ENCODE measurements around the gene NUPR1.
"Not testable (repeated sequence)": the region's sequence is repeated elsewhere in the genome, so short reads cannot be mapped to it uniquely, and the experiment has no call there.

The NUPR1 gene, protein sequence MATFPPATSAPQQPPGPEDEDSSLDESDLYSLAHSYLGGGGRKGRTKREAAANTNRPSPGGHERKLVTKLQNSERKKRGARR

DNA sequence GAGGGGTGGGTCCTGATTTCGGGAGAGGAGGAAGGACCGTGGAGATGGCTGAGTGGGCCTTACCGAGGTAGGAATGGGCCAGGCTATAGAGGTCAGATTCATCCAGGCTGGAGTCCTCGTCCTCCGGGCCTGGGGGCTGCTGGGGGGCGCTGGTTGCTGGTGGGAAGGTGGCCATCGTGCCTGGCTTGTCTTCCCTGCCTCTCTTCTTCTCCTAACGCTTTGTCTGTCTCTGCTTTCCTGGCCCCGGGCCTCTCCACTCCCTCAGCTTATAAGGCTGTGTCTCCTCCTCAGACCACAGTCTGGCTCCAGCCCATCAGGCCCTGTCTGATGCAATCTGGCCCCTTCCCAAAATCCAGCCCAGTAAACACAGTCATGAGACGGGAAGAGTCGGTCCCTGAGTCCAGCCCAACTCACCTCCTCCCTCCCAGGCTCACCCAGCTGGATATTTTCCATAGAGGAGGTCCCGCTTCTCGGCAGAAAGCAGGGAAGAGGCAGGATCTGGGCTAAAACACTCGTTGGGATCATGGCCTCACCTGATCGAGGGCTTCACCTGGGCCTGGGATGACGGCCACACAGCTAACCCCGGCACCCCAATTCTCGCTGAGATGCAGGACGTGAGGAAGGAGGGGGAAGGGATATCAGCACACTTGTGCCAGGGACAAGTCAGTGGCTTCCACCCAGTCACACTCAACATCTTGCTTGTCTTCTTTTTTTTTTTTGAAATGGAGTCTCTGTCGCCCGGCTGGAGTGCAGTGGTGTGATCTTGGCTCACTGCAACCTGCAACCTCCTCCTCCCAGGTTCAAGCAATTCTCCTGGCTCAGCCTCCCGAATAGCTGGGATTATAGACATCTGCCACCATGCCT is at the start of gene NUPR1:
Gene NUPR1 (minus strand): TSS at position 242 of the 864 bp plus-strand sequence. CDS start 67 bp downstream, at position 175.
- no peak for DNase-seq (ENCODE audit: low read depth in 2 of 2)

DNA sequence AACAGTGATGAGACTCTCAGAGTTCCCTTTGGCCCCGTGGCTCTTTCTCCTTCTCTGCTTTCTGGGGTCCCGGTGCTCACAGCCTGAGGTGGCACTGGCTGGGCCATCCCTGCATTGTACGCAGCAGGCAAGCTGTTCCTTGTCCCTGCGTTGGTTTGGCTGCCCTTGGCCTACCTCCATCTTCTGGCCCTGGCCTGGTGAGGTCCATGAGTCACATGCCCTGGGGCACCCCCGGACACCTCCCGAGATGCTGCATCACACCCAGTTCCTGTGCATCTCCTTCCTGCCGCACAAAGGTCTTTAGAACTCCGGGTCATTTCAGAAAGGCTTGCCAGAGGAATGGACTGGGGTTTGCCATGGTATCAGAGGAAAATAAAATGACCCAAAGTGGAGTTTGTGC is 48.6 kb upstream of the NUPR1 start:
- no peak for DNase-seq (ENCODE audit: low read depth in 2 of 2)

GRCh38 chr16:28586466-28586865 is 47.7 kb upstream of the NUPR1 start:
- no peak for DNase-seq (ENCODE audit: low read depth in 2 of 2)

GRCh38 chr16:28585674-28586073 is 46.9 kb upstream of the NUPR1 start:
- DNase-seq (ENCODE audit: low read depth in 2 of 2) = no peak

DNA sequence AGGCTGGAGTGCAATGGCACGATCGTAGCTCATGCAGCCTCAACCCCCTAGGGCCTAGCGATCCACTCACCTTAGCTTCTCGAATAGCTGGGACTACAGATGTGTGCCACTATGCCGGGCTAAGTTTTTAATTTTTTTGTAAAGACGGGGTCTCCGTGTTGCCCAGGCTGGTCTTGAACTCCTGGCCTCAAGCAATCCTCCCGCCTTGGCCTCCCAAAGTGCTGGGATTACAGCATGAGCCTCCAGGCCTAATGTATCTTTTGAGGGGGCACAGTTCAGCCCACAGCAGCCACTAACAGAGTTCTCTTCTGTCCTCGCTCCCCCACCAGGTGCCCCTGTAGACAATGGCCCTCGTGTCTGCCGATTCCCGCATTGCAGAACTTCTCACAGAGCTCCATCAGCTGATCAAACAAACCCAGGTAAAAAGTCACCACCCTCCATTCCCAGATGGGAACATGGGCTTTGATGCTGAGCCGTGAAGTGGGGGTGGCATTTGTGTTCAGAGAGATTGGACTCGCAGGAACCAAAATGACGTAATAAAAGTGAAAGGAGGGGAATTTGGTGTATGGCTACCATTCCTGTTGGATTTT is 42.0 kb upstream of the NUPR1 start:
- DNase-seq (ENCODE audit: low read depth in 2 of 2) = no peak

GRCh38 chr16:28575446-28576109 is 36.8 kb upstream of the NUPR1 start:
- no peak for DNase-seq (ENCODE audit: low read depth in 2 of 2)

DNA sequence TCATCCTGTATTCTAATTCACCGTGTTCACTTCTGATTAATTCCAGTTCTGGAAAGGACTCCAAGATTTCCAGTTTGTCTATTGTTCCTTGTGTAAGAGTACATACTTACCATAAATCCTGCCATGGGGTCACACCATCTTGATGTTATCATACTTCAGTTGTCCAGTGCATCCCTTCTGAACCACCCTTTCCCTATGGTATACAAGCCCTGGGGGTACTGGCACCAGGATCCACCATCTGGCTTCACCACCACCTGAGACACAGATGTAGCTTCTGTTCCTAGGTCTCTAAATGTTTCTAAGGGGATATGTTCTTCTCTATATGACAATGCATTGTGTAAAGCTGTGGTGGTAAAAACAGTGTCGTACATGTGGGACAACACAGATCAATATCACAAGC is 36.2 kb upstream of the NUPR1 start:
- DNase-seq (ENCODE audit: low read depth in 2 of 2) = no peak

- DNase-seq (ENCODE audit: low read depth in 2 of 2) = no peak
Observed at GRCh38 chr16:28573738-28574718, 35.3 kb upstream of the NUPR1 start.

- DNase-seq (ENCODE audit: low read depth in 2 of 2) = no peak
Observed at GRCh38 chr16:28572696-28573510, 34.1 kb upstream of the NUPR1 start.

- no peak for DNase-seq (ENCODE audit: low read depth in 2 of 2)
Observed at GRCh38 chr16:28569968-28570752, 31.4 kb upstream of the NUPR1 start.

GRCh38 chr16:28569021-28569420 is 30.2 kb upstream of the NUPR1 start:
- DNase-seq (ENCODE audit: low read depth in 2 of 2) = no peak

GRCh38 chr16:28567292-28567691 is 28.5 kb upstream of the NUPR1 start:
- no peak for DNase-seq (ENCODE audit: low read depth in 2 of 2)

DNA sequence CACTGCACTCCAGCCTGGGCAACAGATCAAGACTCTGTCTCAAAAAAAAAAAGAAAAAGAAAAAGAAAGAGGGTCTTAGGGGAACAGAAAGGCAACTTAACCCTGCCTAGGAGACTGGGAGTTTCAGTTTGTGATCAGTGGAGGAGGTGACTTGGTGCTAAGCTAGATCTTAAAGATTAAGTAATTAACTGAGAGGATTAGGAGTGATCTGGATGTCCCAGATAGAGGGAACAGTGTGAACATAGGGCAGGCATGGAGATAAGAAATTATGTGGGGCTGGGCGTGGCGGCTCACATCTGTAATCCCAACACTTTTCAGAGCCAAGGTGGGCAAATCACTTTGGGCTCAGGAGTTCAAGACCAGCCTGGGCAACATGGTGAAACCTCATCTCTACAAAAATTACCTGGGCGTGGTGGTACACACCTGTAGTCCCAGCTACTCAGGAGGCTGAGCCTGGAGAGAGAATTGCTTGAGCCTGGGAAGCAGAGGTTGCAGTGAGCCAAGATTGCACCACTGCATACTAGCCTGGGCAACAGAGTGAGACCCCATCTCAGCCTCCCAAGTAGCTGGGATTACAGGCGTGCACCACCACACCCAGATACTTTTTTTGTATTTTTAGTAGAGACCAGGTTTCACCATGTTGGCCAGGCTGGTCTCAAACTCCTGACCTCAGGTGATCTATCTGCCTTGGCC is 27.6 kb upstream of the NUPR1 start:
- DNase-seq (ENCODE audit: low read depth in 2 of 2) = not testable (repeated sequence)

- DNase-seq (ENCODE audit: low read depth in 2 of 2) = no peak
Observed at GRCh38 chr16:28563218-28563617, 24.4 kb upstream of the NUPR1 start.

- DNase-seq (ENCODE audit: low read depth in 2 of 2) = no peak
Observed at GRCh38 chr16:28562199-28562598, 23.4 kb upstream of the NUPR1 start.

DNA sequence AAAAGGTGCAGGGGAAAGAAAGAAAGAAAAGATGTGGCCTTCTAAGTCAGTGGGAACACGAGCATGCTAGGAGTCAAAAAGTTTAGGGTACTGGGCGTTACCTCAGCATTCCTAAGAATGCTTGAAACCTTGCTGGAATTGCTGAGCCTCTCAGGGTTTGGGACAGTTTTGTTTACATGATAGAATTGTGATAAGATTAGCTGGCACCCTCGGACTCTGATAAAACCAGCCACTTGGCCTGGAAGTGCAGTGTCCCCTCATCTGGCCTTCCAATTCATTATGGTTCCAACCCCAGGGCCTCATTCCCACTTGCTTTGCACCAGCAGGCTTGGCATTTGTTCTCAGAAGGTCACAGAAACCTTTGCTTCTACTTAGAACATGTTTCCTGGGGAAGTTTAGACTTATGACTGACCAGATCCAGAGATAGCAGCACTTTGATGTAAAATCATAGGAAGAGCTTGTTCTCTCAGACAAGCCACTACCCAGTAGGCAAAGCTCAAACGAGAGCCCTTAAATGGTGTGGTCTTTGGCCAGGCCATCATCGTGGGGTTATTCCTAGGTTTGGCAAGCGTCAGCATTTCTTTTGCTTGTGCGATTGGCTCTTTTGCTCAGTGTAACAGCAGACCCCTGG is 22.9 kb upstream of the NUPR1 start:
- no peak for DNase-seq (ENCODE audit: low read depth in 2 of 2)

DNA sequence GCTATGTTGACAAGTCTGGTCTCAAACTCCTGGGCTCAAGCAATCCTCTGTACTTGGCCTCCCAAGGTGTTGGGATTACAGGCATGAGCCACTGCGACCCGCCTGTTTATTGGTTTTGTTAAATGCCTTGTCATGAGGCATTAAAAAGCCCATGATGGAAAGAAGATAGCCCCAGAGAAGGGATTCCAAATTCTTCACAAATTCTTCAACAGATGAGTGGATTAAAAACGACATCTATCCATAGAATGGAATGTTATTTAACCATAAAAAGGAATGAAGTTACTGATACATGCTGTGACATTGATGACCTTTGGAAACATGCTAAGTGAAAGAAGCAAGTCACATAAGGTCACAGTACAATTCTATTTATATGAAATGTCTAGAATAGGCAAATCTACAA is 19.7 kb upstream of the NUPR1 start:
- DNase-seq (ENCODE audit: low read depth in 2 of 2) = no peak

DNA sequence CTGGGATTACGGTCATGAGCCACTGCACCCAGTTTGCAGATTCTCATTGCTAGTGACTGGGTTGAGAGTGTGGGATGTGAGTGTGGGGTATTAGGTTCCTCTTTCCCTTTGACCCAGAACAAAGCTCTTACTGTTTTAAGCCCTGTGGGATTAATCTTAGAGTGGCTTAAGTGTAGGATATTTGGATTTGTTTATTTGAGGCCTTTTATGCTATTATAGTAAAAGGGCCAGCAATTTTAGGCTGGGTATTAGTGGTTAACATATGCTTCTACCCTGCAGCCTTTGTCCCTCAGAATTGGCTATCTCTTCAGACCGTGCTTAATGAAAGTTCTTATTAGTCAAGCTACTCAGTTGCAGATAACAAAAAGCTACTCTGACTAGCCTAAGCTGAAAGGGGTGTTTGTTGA is 18.1 kb upstream of the NUPR1 start:
- no peak for DNase-seq (ENCODE audit: low read depth in 2 of 2)

- no peak for DNase-seq (ENCODE audit: low read depth in 2 of 2)
Observed at GRCh38 chr16:28555561-28555960, 16.8 kb upstream of the NUPR1 start.
